DOHH2 (cell line): Measurements from ENCODE around the gene ANGPTL1.

Experiments
- H3F3A ChIP-seq: fragments of 200-600 bp; sonication (generic), shearing (Covaris generic); 2 replicates; pipeline ENCODE4 v1.6.0; 2016; ENCODE audit warnings: antibody characterized with exemption, mild to moderate bottlenecking; ENCODE audit not compliant: control insufficient read depth, insufficient read depth
- H3K27ac ChIP-seq: fragments of 200-600 bp; sonication (generic); 2 replicates; pipeline ENCODE4 v1.5.1; 2014; ENCODE audit warnings: low read depth, mild to moderate bottlenecking, low read length, moderate library complexity
- H3K27me3 ChIP-seq: fragments of 200-600 bp; sonication (generic); 2 replicates; pipeline ENCODE4 v1.6.1; 2014; ENCODE audit warnings: mild to moderate bottlenecking, low read length, mixed read lengths; ENCODE audit not compliant: control insufficient read depth
- H3K36me3 ChIP-seq: fragments of 200-600 bp; sonication (generic); 2 replicates; pipeline ENCODE4 v1.6.1; 2014; ENCODE audit warnings: mild to moderate bottlenecking, low read length, moderate library complexity, mixed read lengths; ENCODE audit not compliant: control insufficient read depth
- H3K4me1 ChIP-seq: fragments of 200-600 bp; sonication (generic); 2 replicates; pipeline ENCODE4 v1.6.1; 2014; ENCODE audit warnings: mild to moderate bottlenecking, low read length, mixed read lengths; ENCODE audit not compliant: control insufficient read depth
- H3K4me2 ChIP-seq: fragments of 200-600 bp; sonication (generic); 2 replicates; pipeline ENCODE4 v1.6.0; 2014; ENCODE audit warnings: mild to moderate bottlenecking, low read length, moderate library complexity
- H3K4me3 ChIP-seq: fragments of 200-600 bp; sonication (generic); 2 replicates; pipeline ENCODE4 v1.5.1; 2014; ENCODE audit warnings: mild to moderate bottlenecking, low read length, mixed read lengths
- H3K79me2 ChIP-seq: fragments of 200-600 bp; sonication (generic); 2 replicates; pipeline ENCODE4 v1.6.1; 2014; ENCODE audit warnings: mild to moderate bottlenecking, low read length, mixed read lengths; ENCODE audit not compliant: control insufficient read depth
- H3K9me2 ChIP-seq: fragments of 200-600 bp; sonication (generic); replicated peaks from 2 replicates; pipeline ENCODE4 v1.6.1; 2014; ENCODE audit warnings: mild to moderate bottlenecking, low read length, mixed read lengths; ENCODE audit not compliant: control insufficient read depth
- H3K9me3 ChIP-seq: fragments of 200-600 bp; sonication (generic); 2 replicates; pipeline ENCODE4 v1.6.1; 2014; ENCODE audit warnings: antibody characterized with exemption, low read length, mixed read lengths; ENCODE audit not compliant: control insufficient read depth, insufficient read depth
- H4K20me1 ChIP-seq: fragments of 200-600 bp; sonication (generic); 2 replicates; pipeline ENCODE4 v1.6.0; 2014; ENCODE audit warnings: low read depth, mild to moderate bottlenecking, antibody characterized with exemption, low read length, moderate library complexity; ENCODE audit not compliant: control insufficient read depth, insufficient read depth
- EZH2phosphoT487 ChIP-seq: fragments of 200-600 bp; sonication (generic); IDR thresholded peaks from 2 replicates; pipeline ENCODE4 v1.6.1; 2017; ENCODE audit warnings: borderline replicate concordance, mild to moderate bottlenecking, antibody characterized with exemption, low read length, moderate library complexity, mixed read lengths
- TF ChIP-seq, protein P1 (sequence below): fragments of 200-600 bp; sonication (generic); IDR thresholded peaks from one replicate; pipeline ENCODE4 v1.5.1; 2014; ENCODE audit warnings: antibody characterized with exemption, mild to moderate bottlenecking, low read depth, low read length; ENCODE audit not compliant: poor library complexity, severe bottlenecking

ANGPTL1 gene

DNA sequence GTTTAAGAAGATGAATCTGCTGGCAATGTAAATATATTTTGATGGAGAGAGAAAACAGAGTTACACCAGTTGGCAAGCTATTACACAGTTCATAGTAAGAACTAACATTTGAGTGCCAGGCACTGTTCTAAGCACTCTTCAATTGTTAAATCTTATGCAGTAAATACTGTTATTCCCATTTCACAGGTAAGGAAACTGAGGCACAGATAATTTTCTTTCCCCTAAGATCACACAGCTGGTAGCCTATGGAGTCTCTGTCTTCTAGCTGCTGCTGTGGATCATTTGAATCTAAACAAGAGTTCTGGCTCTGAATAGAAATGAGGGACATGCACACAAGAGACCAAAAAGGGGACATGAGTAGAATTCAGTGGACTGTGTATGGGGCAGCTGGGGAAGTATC is 8.0 kb downstream of the ANGPTL1 start:
- Histone ChIP-seq H3K79me2 (no peaks in the 10 kb centered on the region), H4K20me1 (no peaks in the 10 kb centered on the region), H3K36me3 (peaks cover 41% of the 10 kb centered on the region), H3K4me3 (no peak overlapping the region), H3K9me3 (no peaks in the 10 kb centered on the region), H3F3A (peaks cover 6% of the 10 kb centered on the region; the same call in 1 of the 2 replicates), H3K4me2 (no peak overlapping the region), H3K27me3 (no peaks in the 10 kb centered on the region), H3K4me1 (no peaks in the 10 kb centered on the region), H3K27ac (no peak overlapping the region), H3K9me2 (no peaks in the 10 kb centered on the region)
- no peak for TF ChIP-seq EZH2phosphoT487
- TF ChIP-seq, protein P1, sequence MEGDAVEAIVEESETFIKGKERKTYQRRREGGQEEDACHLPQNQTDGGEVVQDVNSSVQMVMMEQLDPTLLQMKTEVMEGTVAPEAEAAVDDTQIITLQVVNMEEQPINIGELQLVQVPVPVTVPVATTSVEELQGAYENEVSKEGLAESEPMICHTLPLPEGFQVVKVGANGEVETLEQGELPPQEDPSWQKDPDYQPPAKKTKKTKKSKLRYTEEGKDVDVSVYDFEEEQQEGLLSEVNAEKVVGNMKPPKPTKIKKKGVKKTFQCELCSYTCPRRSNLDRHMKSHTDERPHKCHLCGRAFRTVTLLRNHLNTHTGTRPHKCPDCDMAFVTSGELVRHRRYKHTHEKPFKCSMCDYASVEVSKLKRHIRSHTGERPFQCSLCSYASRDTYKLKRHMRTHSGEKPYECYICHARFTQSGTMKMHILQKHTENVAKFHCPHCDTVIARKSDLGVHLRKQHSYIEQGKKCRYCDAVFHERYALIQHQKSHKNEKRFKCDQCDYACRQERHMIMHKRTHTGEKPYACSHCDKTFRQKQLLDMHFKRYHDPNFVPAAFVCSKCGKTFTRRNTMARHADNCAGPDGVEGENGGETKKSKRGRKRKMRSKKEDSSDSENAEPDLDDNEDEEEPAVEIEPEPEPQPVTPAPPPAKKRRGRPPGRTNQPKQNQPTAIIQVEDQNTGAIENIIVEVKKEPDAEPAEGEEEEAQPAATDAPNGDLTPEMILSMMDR, result no peak

DNA sequence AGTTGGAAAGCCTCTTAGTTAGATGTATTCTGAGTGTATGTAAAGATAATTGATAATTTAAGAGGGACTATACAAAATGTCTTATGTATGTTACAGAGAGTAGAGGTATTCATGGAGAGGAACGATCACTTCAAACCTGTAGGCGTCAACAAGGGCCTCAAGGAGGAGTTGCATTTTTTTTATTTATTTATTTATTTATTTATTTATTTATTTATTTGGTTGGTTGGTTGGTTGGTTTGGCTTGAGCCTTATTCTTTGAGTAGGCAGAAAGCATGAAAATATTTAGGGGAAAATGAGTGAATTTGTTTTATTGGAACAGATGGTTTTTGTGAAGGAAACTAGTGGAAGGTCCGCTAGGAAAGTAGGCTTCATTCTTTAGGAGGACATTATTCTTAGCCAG is 8.5 kb downstream of the ANGPTL1 start:
- H3K9me2 ChIP-seq, result no peaks in the 10 kb centered on the region
- no peak for TF ChIP-seq EZH2phosphoT487
- TF ChIP-seq, protein P1, result no peak
- H3K4me3 ChIP-seq, result no peak overlapping the region
- H4K20me1 ChIP-seq, result no peaks in the 10 kb centered on the region
- H3F3A ChIP-seq, result peaks cover 11% of the 10 kb centered on the region
- no peaks in the 10 kb centered on the region for H3K9me3 ChIP-seq
- peaks cover 40% of the 10 kb centered on the region for H3K36me3 ChIP-seq
- H3K79me2 ChIP-seq, result no peaks in the 10 kb centered on the region
- no peak overlapping the region for H3K4me2 ChIP-seq
- H3K27me3 ChIP-seq, result no peaks in the 10 kb centered on the region
- no peak overlapping the region for H3K27ac ChIP-seq
- no peaks in the 10 kb centered on the region for H3K4me1 ChIP-seq

DNA sequence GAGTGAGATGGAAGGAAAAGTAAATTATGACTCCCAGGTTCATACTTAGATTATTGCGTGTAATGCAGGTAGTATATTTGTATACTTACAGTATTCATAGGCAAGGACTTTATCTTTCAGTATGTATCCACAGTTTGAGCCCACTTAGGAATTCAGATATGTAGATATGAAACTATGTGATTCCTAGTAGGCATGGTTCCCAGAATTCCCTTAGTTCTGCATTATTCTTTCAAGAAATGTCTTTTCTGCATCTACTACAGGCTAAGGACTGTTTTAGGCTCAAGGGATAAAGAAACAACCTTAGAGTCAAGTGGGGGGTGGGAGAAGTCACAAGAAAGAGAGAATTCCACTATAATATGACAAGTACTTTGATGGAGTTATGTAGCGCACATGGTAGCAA is 13.8 kb downstream of the ANGPTL1 start:
- peaks cover 35% of the 10 kb centered on the region for H3K36me3 ChIP-seq
- H3K4me3 ChIP-seq, result no peak overlapping the region
- TF ChIP-seq EZH2phosphoT487, result no peak
- TF ChIP-seq, protein P1, result no peak
- H3K4me1 ChIP-seq, result no peaks in the 10 kb centered on the region
- no peaks in the 10 kb centered on the region for H3K79me2 ChIP-seq
- no peaks in the 10 kb centered on the region for H4K20me1 ChIP-seq
- no peaks in the 10 kb centered on the region for H3K9me3 ChIP-seq
- H3K9me2 ChIP-seq, result no peaks in the 10 kb centered on the region
- H3K4me2 ChIP-seq, result no peak overlapping the region
- H3K27ac ChIP-seq, result no peak overlapping the region
- H3F3A ChIP-seq, result peaks cover 22% of the 10 kb centered on the region
- no peaks in the 10 kb centered on the region for H3K27me3 ChIP-seq
